ENCODE measurements around the gene CHAD. TPM values are rescaled to one million over a fixed set of nuclear protein-coding genes. Genes with fewer than 3 reads are reported as not detected.

The CHAD gene
- total RNA-seq, 1 donor from 2014 or later: not detected

GRCh38 chr17:50507871-50508572 lies 39.3 kb upstream of the CHAD start, which contains the start of gene MYCBPAP:
Gene MYCBPAP (plus strand): TSS chr17:50508439. CDS start chr17:50508675, 236 bp downstream.
- Mint-ChIP-seq H3K9me3 (ENCODE audit: unreplicated experiment) (peaks cover 6% of the 10 kb centered on the region), H3K36me3 (ENCODE audit: unreplicated experiment) (no peaks in the 10 kb centered on the region), H3K4me1 (ENCODE audit: low read depth, unreplicated experiment) (peaks cover 10% of the 10 kb centered on the region), H3K27ac (ENCODE audit: unreplicated experiment) (peak within 1 kb of the TSS; percentile 82), H3K4me3 (ENCODE audit: unreplicated experiment) (peak within 1 kb of the TSS; percentile 93), H3K27me3 (ENCODE audit: unreplicated experiment) (peaks cover 12% of the 10 kb centered on the region)
- TF ChIP-seq, protein P1, sequence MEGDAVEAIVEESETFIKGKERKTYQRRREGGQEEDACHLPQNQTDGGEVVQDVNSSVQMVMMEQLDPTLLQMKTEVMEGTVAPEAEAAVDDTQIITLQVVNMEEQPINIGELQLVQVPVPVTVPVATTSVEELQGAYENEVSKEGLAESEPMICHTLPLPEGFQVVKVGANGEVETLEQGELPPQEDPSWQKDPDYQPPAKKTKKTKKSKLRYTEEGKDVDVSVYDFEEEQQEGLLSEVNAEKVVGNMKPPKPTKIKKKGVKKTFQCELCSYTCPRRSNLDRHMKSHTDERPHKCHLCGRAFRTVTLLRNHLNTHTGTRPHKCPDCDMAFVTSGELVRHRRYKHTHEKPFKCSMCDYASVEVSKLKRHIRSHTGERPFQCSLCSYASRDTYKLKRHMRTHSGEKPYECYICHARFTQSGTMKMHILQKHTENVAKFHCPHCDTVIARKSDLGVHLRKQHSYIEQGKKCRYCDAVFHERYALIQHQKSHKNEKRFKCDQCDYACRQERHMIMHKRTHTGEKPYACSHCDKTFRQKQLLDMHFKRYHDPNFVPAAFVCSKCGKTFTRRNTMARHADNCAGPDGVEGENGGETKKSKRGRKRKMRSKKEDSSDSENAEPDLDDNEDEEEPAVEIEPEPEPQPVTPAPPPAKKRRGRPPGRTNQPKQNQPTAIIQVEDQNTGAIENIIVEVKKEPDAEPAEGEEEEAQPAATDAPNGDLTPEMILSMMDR (IDR thresholded peaks at IDR 0.05; ENCODE audit: partially characterized antibody, unreplicated experiment): no peak
- DNase-seq: peak; percentile 85

- DNase-seq: no peak
- Mint-ChIP-seq H3K4me1 (ENCODE audit: low read depth, unreplicated experiment) (peaks cover 5% of the 10 kb centered on the region), H3K9me3 (ENCODE audit: unreplicated experiment) (peaks cover 7% of the 10 kb centered on the region), H3K27ac (ENCODE audit: unreplicated experiment) (peak overlapping the region; percentile 22), H3K27me3 (ENCODE audit: unreplicated experiment) (peaks cover 12% of the 10 kb centered on the region), H3K4me3 (ENCODE audit: unreplicated experiment) (peak overlapping the region; percentile 59), H3K36me3 (ENCODE audit: unreplicated experiment) (no peaks in the 10 kb centered on the region)
- TF ChIP-seq, protein P1 (IDR thresholded peaks at IDR 0.05; ENCODE audit: partially characterized antibody, unreplicated experiment): no peak
Measured at GRCh38 chr17:50506298-50506697, 37.6 kb upstream of the CHAD start.

GRCh38 chr17:50505591-50506130 lies 37.0 kb upstream of the CHAD start:
- no peaks in the 10 kb centered on the region for H3K4me1 Mint-ChIP-seq (ENCODE audit: low read depth, unreplicated experiment)
- TF ChIP-seq, protein P1 (IDR thresholded peaks at IDR 0.05; ENCODE audit: partially characterized antibody, unreplicated experiment): no peak
- no peak overlapping the region for H3K27ac Mint-ChIP-seq (ENCODE audit: unreplicated experiment)

DNA sequence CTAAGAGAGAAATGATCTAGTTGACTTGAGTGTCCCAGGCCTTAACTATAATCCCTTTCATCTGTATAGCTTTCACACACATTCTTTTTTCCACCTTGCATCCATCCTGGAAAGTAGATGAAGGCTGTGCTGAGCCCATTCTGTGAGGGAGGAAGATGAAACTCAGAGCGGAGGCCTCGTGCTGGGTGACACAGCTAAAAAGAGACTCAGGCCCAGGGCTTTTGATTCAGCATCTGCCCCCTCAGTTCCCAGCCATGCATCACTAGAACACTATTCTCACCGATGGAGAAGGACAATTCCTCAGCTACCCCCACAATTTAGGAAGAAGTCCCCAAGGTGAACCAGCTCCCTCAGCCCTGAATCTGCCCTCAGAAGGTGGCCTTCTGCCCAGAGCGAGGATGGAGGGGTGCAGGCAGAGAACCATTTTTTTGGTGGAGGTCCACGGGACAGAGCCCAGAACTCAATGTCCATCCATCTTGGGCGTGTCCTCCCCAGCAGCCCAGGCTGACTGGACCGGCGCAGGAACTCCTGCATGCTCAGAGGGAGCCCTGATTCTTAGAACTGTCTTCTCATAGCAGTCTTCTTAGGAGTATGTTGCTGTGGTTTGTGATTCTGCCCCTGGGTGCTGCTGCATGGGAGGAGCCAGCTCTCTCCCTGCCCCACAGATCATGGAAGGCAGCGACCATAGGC lies 33.8 kb upstream of the CHAD start:
- H3K4me1 Mint-ChIP-seq (ENCODE audit: low read depth, unreplicated experiment): no peaks in the 10 kb centered on the region
- H3K4me3 Mint-ChIP-seq (ENCODE audit: unreplicated experiment): no peak overlapping the region
- H3K9me3 Mint-ChIP-seq (ENCODE audit: unreplicated experiment): peaks cover 4% of the 10 kb centered on the region
- H3K36me3 Mint-ChIP-seq (ENCODE audit: unreplicated experiment): no peaks in the 10 kb centered on the region
- no peak overlapping the region for H3K27ac Mint-ChIP-seq (ENCODE audit: unreplicated experiment)
- no peak for DNase-seq
- H3K27me3 Mint-ChIP-seq (ENCODE audit: unreplicated experiment): peaks cover 6% of the 10 kb centered on the region
- TF ChIP-seq, protein P1 (IDR thresholded peaks at IDR 0.05; ENCODE audit: partially characterized antibody, unreplicated experiment): no peak

More at GRCh38 chr17:50505591-50506130, 37.0 kb upstream of the CHAD start:
- no peak for DNase-seq
- Mint-ChIP-seq H3K36me3 (ENCODE audit: unreplicated experiment) (no peaks in the 10 kb centered on the region), H3K4me3 (ENCODE audit: unreplicated experiment) (no peak overlapping the region), H3K27me3 (ENCODE audit: unreplicated experiment) (peaks cover 12% of the 10 kb centered on the region), H3K9me3 (ENCODE audit: unreplicated experiment) (peaks cover 7% of the 10 kb centered on the region)

All from glutamatergic neuron (in vitro differentiated cells).